Kidney (tissue), 14 donors: ENCODE results near the gene RSPH6A. TPM values are rescaled to one million over a fixed set of nuclear protein-coding genes. Genes with fewer than 3 reads are reported as not detected.

Experiments
- DNase-seq, 5 donors: peaks; one replicate each; pipeline ENCODE4 v3.0.0-alpha.2; 2013 to 2020
- FAIRE-seq: peaks from 2 replicates; lab custom pipeline; 2012; peaks lifted over from hg19 to GRCh38; lab: Jason Lieb, UNC
- H3K27ac ChIP-seq, 2 donors: one replicate each; pipeline ENCODE4 v1.7.0; 2013; ENCODE audit warnings: low read depth in 2 of 2, low read length in 2 of 2, inconsistent platforms in 1 of 2
- H3K27me3 ChIP-seq: one replicate; pipeline ENCODE4 v1.7.1; 2013; ENCODE audit warnings: low read length, inconsistent platforms; ENCODE audit not compliant: control insufficient read depth, insufficient read depth
- H3K36me3 ChIP-seq, 3 donors: one replicate each; pipeline versions ENCODE4 v1.7.0 to v1.7.1; 2013; ENCODE audit warnings: low read length in 3 of 3, control low read depth in 1 of 3, inconsistent platforms in 1 of 3; ENCODE audit not compliant: insufficient read depth in 3 of 3, control insufficient read depth in 2 of 3
- H3K4me1 ChIP-seq, 3 donors: one replicate each; pipeline versions ENCODE4 v1.7.0 to v1.7.1; 2013; ENCODE audit warnings: low read length in 3 of 3, inconsistent platforms in 1 of 3, low read depth in 1 of 3; ENCODE audit not compliant: control insufficient read depth in 2 of 3, insufficient read depth in 2 of 3
- H3K4me3 ChIP-seq, 3 donors: one replicate each; pipeline versions ENCODE4 v1.7.0 to v1.8.1; 2013; ENCODE audit warnings: low read length in 3 of 3, control low read depth in 1 of 3, inconsistent platforms in 1 of 3
- H3K9ac ChIP-seq, 3 donors: one replicate each; pipeline versions ENCODE4 v1.7.0 to v1.7.1; 2013; ENCODE audit warnings: low read length in 3 of 3, control low read depth in 1 of 3, inconsistent platforms in 1 of 3
- H3K9me3 ChIP-seq, 3 donors: one replicate each; pipeline versions ENCODE4 v1.7.0 to v1.7.1; 2013; ENCODE audit warnings: low read length in 3 of 3, control low read depth in 1 of 3, inconsistent platforms in 1 of 3; ENCODE audit not compliant: control insufficient read depth in 2 of 3, insufficient read depth in 1 of 3
- CTCF ChIP-seq: IDR thresholded peaks from 3 replicates; pipeline ENCODE4 v1.5.1; 2012; ENCODE audit warnings: mild to moderate bottlenecking, moderate library complexity, borderline replicate concordance; ENCODE audit not compliant: insufficient read depth; ENCODE audit errors: extremely low read depth
- intact Hi-C: fragments of 100-400 bp; cut with DNase I; formaldehyde crosslinking; loops from one replicate; pipeline ENCODE4 v1.11.1; 2022
- polyA plus RNA-seq: library from polyadenylated mRNA; stranded (reverse); fragments of 350-450 nt; fragmentation: Illumina TruSeq; extraction: RNeasy Lipid Tissue Mini Kit (QIAGEN cat#74804); gene quantifications from one replicate; pipeline ENCODE4 v1.2.3, GENCODE V29; 2014; ENCODE audit warnings: low read depth, low replicate concordance; ENCODE audit not compliant: insufficient read depth
- total RNA-seq: library from RNA; stranded (reverse); fragmentation: NEBNext Ultra II Directional; extraction: Animal tissue kit (Norgen Biotek cat#: 25700); gene quantifications from one replicate; pipeline ENCODE4 v1.2.1, GENCODE V29; 2021
- donor health status: control.
- donor health status: control.
- donor health status: control.
- donor health status: control.
- donor health status: control.
- donor health status: DM: yes; HTN: yes; CAD: no.
- donor health status: Normal renal cell carcinoma (clear cell type).

The RSPH6A gene
- total and polyA plus RNA-seq, 2 donors from 2014 or later, result 0.13 TPM; not detected in 1

GRCh38 chr19:45805719-45806118 lies 9.4 kb downstream of the RSPH6A start:
- H3K27ac ChIP-seq, result no peak overlapping the region
- H3K9ac ChIP-seq, result no peak overlapping the region
- no peak for TF ChIP-seq CTCF
- no peaks in the 10 kb centered on the region for H3K9me3 ChIP-seq
- H3K36me3 ChIP-seq, result no peaks in the 10 kb centered on the region
- FAIRE-seq, result no peak
- DNase-seq, result no peak
- H3K4me1 ChIP-seq, result peaks cover 0 to 7% (median 0%) of the 10 kb centered on the region in 3 donors
- intact Hi-C loops, result no loop called here
- H3K27me3 ChIP-seq, result no peaks in the 10 kb centered on the region
- H3K4me3 ChIP-seq, result no peak overlapping the region

DNA sequence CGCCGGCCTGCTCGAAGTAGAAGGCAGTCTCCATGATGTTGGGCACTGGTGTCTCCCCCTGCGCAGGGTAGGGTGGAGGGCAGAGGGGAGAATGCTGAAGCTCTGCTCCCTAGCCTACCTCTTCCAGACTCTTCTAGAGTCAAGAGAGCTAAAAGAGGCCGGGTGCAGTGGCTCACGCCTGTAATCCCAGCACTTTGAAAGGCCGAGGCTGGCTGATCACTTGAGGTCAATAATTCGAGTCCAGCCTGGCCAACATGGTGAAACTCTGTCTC lies 10.2 kb downstream of the RSPH6A start:
- peaks cover 0 to 4% (median 0%) of the 10 kb centered on the region in 3 donors for H3K4me1 ChIP-seq
- no peak overlapping the region for H3K4me3 ChIP-seq
- H3K9me3 ChIP-seq, result no peaks in the 10 kb centered on the region
- TF ChIP-seq CTCF, result no peak
- DNase-seq (no peak), FAIRE-seq (no peak)
- no peaks in the 10 kb centered on the region for H3K36me3 ChIP-seq
- no peak overlapping the region for H3K9ac ChIP-seq
- intact Hi-C loops, result no loop called here
- no peaks in the 10 kb centered on the region for H3K27me3 ChIP-seq
- H3K27ac ChIP-seq, result no peak overlapping the region

GRCh38 chr19:45804140-45804958 lies 10.8 kb downstream of the RSPH6A start:
- no peak for TF ChIP-seq CTCF
- H3K27me3 ChIP-seq, result no peaks in the 10 kb centered on the region
- no peaks in the 10 kb centered on the region for H3K9me3 ChIP-seq
- DNase-seq (no peak), FAIRE-seq (no peak)
- intact Hi-C loops, result no loop called here
- no peak overlapping the region for H3K9ac ChIP-seq
- H3K4me3 ChIP-seq, result no peak overlapping the region
- H3K36me3 ChIP-seq, result no peaks in the 10 kb centered on the region
- no peak overlapping the region for H3K27ac ChIP-seq
- H3K4me1 ChIP-seq, result no peaks in the 10 kb centered on the region
